K562 (cell line): Measurements from ENCODE around the gene KIZ. TPM values are rescaled to one million over a fixed set of nuclear protein-coding genes. Genes with fewer than 3 reads are reported as not detected.

Source experiments
- ATAC-seq: fragments of 200-7000 bp; cut with Tn5 transposase; 3 replicates; pipeline ENCODE4 v1.9.1; 2020; ENCODE audit warnings: moderate library complexity
- BruUV-seq: library from RNA; stranded (reverse); fragments of 400-500 nt; replicated peaks from 2 replicates; lab custom pipeline; 2021; lab: Mats Ljungman, UMichigan
- CTCF ChIA-PET: fragments of 300-600 bp; formaldehyde crosslinking; extraction: SDS; loops from one replicate; lab custom pipeline; 2021; ENCODE audit warnings: low intra/inter-chr PET ratio; lab: Yijun Ruan, JAX
- POLR2A ChIA-PET: fragments of 300-600, 350-650 bp; sonication (Branson Sonifier 250); formaldehyde crosslinking; extraction: SDS; loops from one replicate; lab custom pipeline; 2021; ENCODE audit warnings: antibody characterized with exemption, inconsistent platforms; lab: Yijun Ruan, JAX
- DNase-seq, 4 experiments: peaks; one replicate each; pipeline versions ENCODE4 v3.0.0 to v3.0.0-alpha.2; 2011 to 2018; ENCODE audit warnings: low spot score in 3 of 4, mixed read lengths in 3 of 4; ENCODE audit errors: extremely low read depth in 1 of 4
- FAIRE-seq: peaks from 2 replicates; lab custom pipeline; 2011; peaks lifted over from hg19 to GRCh38; lab: Jason Lieb, UNC
- H2AFZ ChIP-seq: 2 replicates; pipeline ENCODE4 v1.6.0; 2011; ENCODE audit warnings: low read depth, low read length, control low read depth, inconsistent platforms
- H3K27ac ChIP-seq: fragments of 200-600 bp; 3 replicates; pipeline ENCODE4 v1.8.0; 2011; ENCODE audit warnings: low read depth, mild to moderate bottlenecking, control low read depth, inconsistent platforms, low read length, moderate library complexity, mixed read lengths; ENCODE audit errors: extremely low read depth
- H3K27me3 ChIP-seq, 2 experiments: fragments of 300-600 bp in 1 of 2; 2 replicates in 1 of 2; 3 replicates in 1 of 2; pipeline versions ENCODE4 v1.6.0 to v1.8.0; 2011; ENCODE audit warnings: inconsistent platforms in 2 of 2, low read length in 2 of 2, mild to moderate bottlenecking in 1 of 2, mixed read lengths in 1 of 2, moderate library complexity in 1 of 2; ENCODE audit not compliant: control insufficient read depth in 2 of 2, insufficient read depth in 2 of 2
- H3K36me3 ChIP-seq: fragments of 300-600 bp; 3 replicates; pipeline ENCODE4 v1.8.0; 2011; ENCODE audit warnings: mild to moderate bottlenecking, low read length, inconsistent platforms; ENCODE audit not compliant: control insufficient read depth, insufficient read depth
- H3K4me1 ChIP-seq, 2 experiments: fragments of 200-600 bp in 1 of 2; replicated peaks in 1 of 2; 2 replicates in 1 of 2; 3 replicates in 1 of 2; pipeline versions ENCODE4 v1.5.1 to v1.8.0; 2011; ENCODE audit warnings: inconsistent platforms in 2 of 2, low read length in 2 of 2, mild to moderate bottlenecking in 1 of 2, mixed read lengths in 1 of 2, moderate library complexity in 1 of 2; ENCODE audit not compliant: control insufficient read depth in 2 of 2, insufficient read depth in 2 of 2
- H3K4me2 ChIP-seq: 2 replicates; pipeline ENCODE4 v1.6.1; 2011; ENCODE audit warnings: low read length, control low read depth, inconsistent platforms, mixed read lengths; ENCODE audit not compliant: insufficient read depth
- H3K4me3 ChIP-seq: fragments of 200-600 bp; sonication (generic), shearing (Covaris generic); 2 replicates; pipeline ENCODE4 v1.5.1; 2016; ENCODE audit warnings: control low read depth, inconsistent platforms
- H3K79me2 ChIP-seq: fragments of 200-600 bp; 3 replicates; pipeline ENCODE4 v1.8.0; 2011; ENCODE audit warnings: low read length, inconsistent platforms; ENCODE audit not compliant: control insufficient read depth, insufficient read depth
- H3K9ac ChIP-seq, 2 experiments: 2 replicates each; pipeline versions ENCODE4 v1.6.0 to v1.6.1; 2011; ENCODE audit warnings: low read depth in 2 of 2, low read length in 2 of 2, control low read depth in 1 of 2, inconsistent platforms in 1 of 2, mild to moderate bottlenecking in 1 of 2, mixed read lengths in 1 of 2; ENCODE audit not compliant: insufficient read depth in 1 of 2
- H3K9me1 ChIP-seq: one replicate; pipeline ENCODE4 v1.6.0; 2011; ENCODE audit warnings: inconsistent platforms, mild to moderate bottlenecking, low read length, moderate library complexity; ENCODE audit not compliant: control insufficient read depth, insufficient read depth
- H3K9me3 ChIP-seq: replicated peaks from 2 replicates; pipeline ENCODE4 v1.5.1; 2011; ENCODE audit warnings: low read depth, low read length, inconsistent platforms; ENCODE audit not compliant: control insufficient read depth, insufficient read depth
- H4K20me1 ChIP-seq: replicated peaks from 2 replicates; pipeline ENCODE4 v1.6.1; 2011; ENCODE audit warnings: low read length, inconsistent platforms, mixed read lengths; ENCODE audit not compliant: control insufficient read depth, insufficient read depth
- ASH1L ChIP-seq: fragments of 450-650 bp; IDR thresholded peaks from 2 replicates; pipeline ENCODE4 v1.6.1; 2018; ENCODE audit warnings: borderline replicate concordance, mild to moderate bottlenecking, low read depth; ENCODE audit not compliant: partially characterized antibody
- BHLHE40 ChIP-seq: IDR thresholded peaks from 2 replicates; pipeline ENCODE4 v1.6.1; 2011; ENCODE audit warnings: low read length, improper control_type of control experiment
- CHD7 ChIP-seq: fragments of 200-600 bp; sonication (generic); IDR thresholded peaks from one replicate; pipeline ENCODE4 v1.6.1; 2012; ENCODE audit warnings: mild to moderate bottlenecking, low read depth, low read length, inconsistent platforms
- NCOR1 ChIP-seq: fragments of 450-650 bp; IDR thresholded peaks from 2 replicates; pipeline ENCODE4 v1.6.1; 2016; ENCODE audit warnings: mild to moderate bottlenecking, moderate library complexity
- PTRF ChIP-seq: fragments of 450-650 bp; IDR thresholded peaks from 2 replicates; pipeline ENCODE4 v1.6.1; 2016; ENCODE audit warnings: mild to moderate bottlenecking, missing genetic modification characterization, missing compliant biosample characterization
- PYGO2 ChIP-seq: fragments of 450-650 bp; IDR thresholded peaks from 2 replicates; pipeline ENCODE4 v1.6.1; 2016; ENCODE audit warnings: mild to moderate bottlenecking, missing genetic modification characterization, moderate library complexity, missing compliant biosample characterization
- SETDB1 ChIP-seq: IDR thresholded peaks from one replicate; pipeline ENCODE4 v1.6.1; 2012; ENCODE audit warnings: low read length, control low read depth, inconsistent platforms
- TFAM ChIP-seq: fragments of 250-450 bp; sonication (Bioruptor Pico); conservative IDR thresholded peaks from 2 replicates; pipeline ENCODE4 v1.5.0; 2021; ENCODE audit warnings: mild to moderate bottlenecking, moderate library complexity
- ZNF175 ChIP-seq: fragments of 200-800 bp; sonication (Bioruptor generic); IDR thresholded peaks from 2 replicates; pipeline ENCODE4 v1.6.1; 2016; ENCODE audit warnings: low read depth, mild to moderate bottlenecking, missing genetic modification characterization, missing compliant biosample characterization
- ZNF217 ChIP-seq: sonication (generic); formaldehyde crosslinking; IDR thresholded peaks from 2 replicates; pipeline ENCODE4 v1.8.0; 2022; ENCODE audit warnings: mild to moderate bottlenecking, missing genetic modification reagents
- ZNF668 ChIP-seq: fragments of 250-450 bp; sonication (Bioruptor Pico); IDR thresholded peaks from 2 replicates; pipeline ENCODE4 v1.8.0; 2022; ENCODE audit warnings: mild to moderate bottlenecking, inconsistent platforms
- WGBS: fragments of 100-300 bp; shearing (Covaris generic); methylation state at CpG from one replicate; pipeline ENCODE4 v1.1.6; 2016; ENCODE audit warnings: low coverage, mixed read lengths; ENCODE audit not compliant: insufficient coverage; ENCODE audit errors: missing lambda C conversion rate; 5-methylcytosine and 5-hydroxymethylcytosine counted together
- in situ Hi-C: fragments of 300-500 bp; cut with MboI; formaldehyde crosslinking; loops from 4 replicates; pipeline ENCODE4 v1.15.0; 2018; ENCODE audit warnings: inconsistent platforms, mixed read lengths
- intact Hi-C: fragments of 100-400 bp; cut with micrococcal nuclease; formaldehyde crosslinking; loops from 2 replicates; pipeline ENCODE4 v1.14.2; 2022
- polyA plus RNA-seq, 8 experiments: library from polyadenylated mRNA; depleted of rRNA in 4 of 8; stranded (reverse) in 5 of 8; unstranded in 3 of 8; fragments of >200 nt; fragmentation: Nextera tagmentation in 2 of 8; fragmentation: Illumina TruSeq in 1 of 8; extraction: Ambion mirVana in 2 of 8; extraction: Trizol in 1 of 8; gene quantifications; 2 replicates each; pipeline versions ENCODE4 v1.2.1 to v1.2.3, GENCODE V29; 2011 to 2014; ENCODE audit warnings: inconsistent platforms in 1 of 8, missing spikeins in 1 of 8
- total RNA-seq, 7 experiments: library from RNA; depleted of rRNA in 6 of 7; stranded (reverse); fragments of >200 nt in 6 of 7; fragmentation: Illumina TruSeq in 2 of 7; extraction: Trizol in 2 of 7; gene quantifications; 2 replicates each; pipeline versions ENCODE4 v1.2.1 to v1.2.3, GENCODE V29; 2011 to 2021; ENCODE audit warnings: low replicate concordance in 1 of 7

KIZ gene
- total and polyA plus RNA-seq, 9 of the 15 experiments (the other 6 are each of a cell fraction or from before 2014, with no cell fraction given), result 4.9 to 21.1 (median 13.5) TPM

GRCh38 chr20:21291026-21291425, 165.1 kb downstream of the KIZ start:
- no TSS peak for BruUV-seq
- Histone ChIP-seq H3K27ac (no peak overlapping the region), H3K9me1 (no peaks in the 10 kb centered on the region), H3K4me2 (no peak overlapping the region), H3K27me3 (peaks cover 0 to 5% of the 10 kb centered on the region in 2 experiments; a peak in 2 of 5 replicates), H3K36me3 (no peaks in the 10 kb centered on the region), H4K20me1 (no peaks in the 10 kb centered on the region), H3K4me3 (no peak overlapping the region), H2AFZ (no peak overlapping the region), H3K9me3 (no peaks in the 10 kb centered on the region), H3K4me1 (no peaks in the 10 kb centered on the region), H3K79me2 (no peaks in the 10 kb centered on the region), H3K9ac (no peak overlapping the region)
- in situ Hi-C loops, result no loop called here
- WGBS, result 4% methylated on average over 2 of the region's 2 CpGs
- ChIA-PET CTCF (no interaction called here), POLR2A (no interaction called here)
- no peak for ATAC-seq
- DNase-seq, result no peak
- intact Hi-C loops, result no loop called here
- no peak for FAIRE-seq
- no peak for TF ChIP-seq NCOR1
- no peak for TF ChIP-seq CHD7
- no peak for TF ChIP-seq TFAM (CRISPR knock-in tag)
- TF ChIP-seq ASH1L, result no peak
- no peak for TF ChIP-seq ZNF217
- TF ChIP-seq SETDB1, result no peak
- TF ChIP-seq PTRF, result no peak
- TF ChIP-seq PYGO2 (tag), result no peak
- no peak for TF ChIP-seq ZNF668 (CRISPR knock-in tag)
- no peak for TF ChIP-seq BHLHE40
- TF ChIP-seq ZNF175 (CRISPR knock-in tag), result no peak
